K562 (cell line): ENCODE data around the gene COL4A2. TPM values are rescaled to one million over a fixed set of nuclear protein-coding genes. Genes with fewer than 3 reads are reported as not detected.
A peak's percentile ranks its signal among the peaks of the same experiment; 100 is the strongest.

Source experiments
- ATAC-seq: fragments of 200-7000 bp; cut with Tn5 transposase; 3 replicates; pipeline ENCODE4 v1.9.1; 2020; ENCODE audit warnings: moderate library complexity
- BruUV-seq: library from RNA; stranded (reverse); fragments of 400-500 nt; replicated peaks from 2 replicates; lab custom pipeline; 2021; lab: Mats Ljungman, UMichigan
- CTCF ChIA-PET: fragments of 300-600 bp; formaldehyde crosslinking; extraction: SDS; loops from one replicate; lab custom pipeline; 2021; ENCODE audit warnings: low intra/inter-chr PET ratio; lab: Yijun Ruan, JAX
- POLR2A ChIA-PET: fragments of 300-600, 350-650 bp; sonication (Branson Sonifier 250); formaldehyde crosslinking; extraction: SDS; loops from one replicate; lab custom pipeline; 2021; ENCODE audit warnings: antibody characterized with exemption, inconsistent platforms; lab: Yijun Ruan, JAX
- DNase-seq, 4 experiments: peaks; one replicate each; pipeline versions ENCODE4 v3.0.0 to v3.0.0-alpha.2; 2011 to 2018; ENCODE audit warnings: low spot score in 3 of 4, mixed read lengths in 3 of 4; ENCODE audit errors: extremely low read depth in 1 of 4
- FAIRE-seq: peaks from 2 replicates; lab custom pipeline; 2011; peaks lifted over from hg19 to GRCh38; lab: Jason Lieb, UNC
- H2AFZ ChIP-seq: 2 replicates; pipeline ENCODE4 v1.6.0; 2011; ENCODE audit warnings: low read depth, low read length, control low read depth, inconsistent platforms
- H3K27ac ChIP-seq: fragments of 200-600 bp; 3 replicates; pipeline ENCODE4 v1.8.0; 2011; ENCODE audit warnings: low read depth, mild to moderate bottlenecking, control low read depth, inconsistent platforms, low read length, moderate library complexity, mixed read lengths; ENCODE audit errors: extremely low read depth
- H3K27me3 ChIP-seq, 2 experiments: fragments of 300-600 bp in 1 of 2; 2 replicates in 1 of 2; 3 replicates in 1 of 2; pipeline versions ENCODE4 v1.6.0 to v1.8.0; 2011; ENCODE audit warnings: inconsistent platforms in 2 of 2, low read length in 2 of 2, mild to moderate bottlenecking in 1 of 2, mixed read lengths in 1 of 2, moderate library complexity in 1 of 2; ENCODE audit not compliant: control insufficient read depth in 2 of 2, insufficient read depth in 2 of 2
- H3K36me3 ChIP-seq: fragments of 300-600 bp; 3 replicates; pipeline ENCODE4 v1.8.0; 2011; ENCODE audit warnings: mild to moderate bottlenecking, low read length, inconsistent platforms; ENCODE audit not compliant: control insufficient read depth, insufficient read depth
- H3K4me1 ChIP-seq, 2 experiments: fragments of 200-600 bp in 1 of 2; replicated peaks in 1 of 2; 2 replicates in 1 of 2; 3 replicates in 1 of 2; pipeline versions ENCODE4 v1.5.1 to v1.8.0; 2011; ENCODE audit warnings: inconsistent platforms in 2 of 2, low read length in 2 of 2, mild to moderate bottlenecking in 1 of 2, mixed read lengths in 1 of 2, moderate library complexity in 1 of 2; ENCODE audit not compliant: control insufficient read depth in 2 of 2, insufficient read depth in 2 of 2
- H3K4me2 ChIP-seq: 2 replicates; pipeline ENCODE4 v1.6.1; 2011; ENCODE audit warnings: low read length, control low read depth, inconsistent platforms, mixed read lengths; ENCODE audit not compliant: insufficient read depth
- H3K4me3 ChIP-seq: fragments of 200-600 bp; sonication (generic), shearing (Covaris generic); 2 replicates; pipeline ENCODE4 v1.5.1; 2016; ENCODE audit warnings: control low read depth, inconsistent platforms
- H3K79me2 ChIP-seq: fragments of 200-600 bp; 3 replicates; pipeline ENCODE4 v1.8.0; 2011; ENCODE audit warnings: low read length, inconsistent platforms; ENCODE audit not compliant: control insufficient read depth, insufficient read depth
- H3K9ac ChIP-seq, 2 experiments: 2 replicates each; pipeline versions ENCODE4 v1.6.0 to v1.6.1; 2011; ENCODE audit warnings: low read depth in 2 of 2, low read length in 2 of 2, control low read depth in 1 of 2, inconsistent platforms in 1 of 2, mild to moderate bottlenecking in 1 of 2, mixed read lengths in 1 of 2; ENCODE audit not compliant: insufficient read depth in 1 of 2
- H3K9me1 ChIP-seq: one replicate; pipeline ENCODE4 v1.6.0; 2011; ENCODE audit warnings: inconsistent platforms, mild to moderate bottlenecking, low read length, moderate library complexity; ENCODE audit not compliant: control insufficient read depth, insufficient read depth
- H3K9me3 ChIP-seq: replicated peaks from 2 replicates; pipeline ENCODE4 v1.5.1; 2011; ENCODE audit warnings: low read depth, low read length, inconsistent platforms; ENCODE audit not compliant: control insufficient read depth, insufficient read depth
- H4K20me1 ChIP-seq: replicated peaks from 2 replicates; pipeline ENCODE4 v1.6.1; 2011; ENCODE audit warnings: low read length, inconsistent platforms, mixed read lengths; ENCODE audit not compliant: control insufficient read depth, insufficient read depth
- FOS ChIP-seq: IDR thresholded peaks from 3 replicates; pipeline ENCODE4 v1.6.1; 2011; ENCODE audit not compliant: insufficient read length; ENCODE audit errors: extremely low read depth
- FOXO4 ChIP-seq: fragments of 450-650 bp; formaldehyde crosslinking; IDR thresholded peaks from 2 replicates; pipeline ENCODE4 v1.4.0; 2020; ENCODE audit warnings: mild to moderate bottlenecking, moderate library complexity
- KDM2B ChIP-seq: fragments of 250-450 bp; sonication (Bioruptor Pico); IDR thresholded peaks from 2 replicates; pipeline ENCODE4 v1.8.0; 2021; ENCODE audit warnings: mild to moderate bottlenecking, moderate library complexity
- LCOR ChIP-seq: sonication (generic); formaldehyde crosslinking; IDR thresholded peaks from 2 replicates; pipeline ENCODE4 v1.8.0; 2022; ENCODE audit warnings: mild to moderate bottlenecking, missing genetic modification reagents
- MAX ChIP-seq: sonication (generic); formaldehyde crosslinking; IDR thresholded peaks from 2 replicates; pipeline ENCODE4 v1.9.0; 2022; ENCODE audit warnings: mild to moderate bottlenecking, missing genetic modification reagents
- MEIS2 ChIP-seq: fragments of 450-650 bp; IDR thresholded peaks from 2 replicates; pipeline ENCODE4 v1.6.1; 2014; ENCODE audit warnings: mild to moderate bottlenecking; ENCODE audit not compliant: partially characterized antibody
- MXI1 ChIP-seq: IDR thresholded peaks from 2 replicates; pipeline ENCODE4 v1.6.1; 2011; ENCODE audit warnings: low read depth, mild to moderate bottlenecking, improper control_type of control experiment, low read length
- NKRF ChIP-seq: fragments of 450-650 bp; IDR thresholded peaks from 2 replicates; pipeline ENCODE4 v1.6.1; 2016; ENCODE audit warnings: borderline replicate concordance
- PKNOX1 ChIP-seq: fragments of 450-650 bp; IDR thresholded peaks from 2 replicates; pipeline ENCODE4 v1.6.1; 2016
- POLR2H ChIP-seq: IDR thresholded peaks from 2 replicates; pipeline ENCODE4 v1.6.1; 2016; ENCODE audit warnings: missing genetic modification characterization, low read depth, mild to moderate bottlenecking, control low read depth, missing compliant biosample characterization, moderate library complexity
- SMARCA4 ChIP-seq: fragments of 450-650 bp; IDR thresholded peaks from 2 replicates; pipeline ENCODE4 v1.6.1; 2016
- TCF3 ChIP-seq: sonication (generic); formaldehyde crosslinking; IDR thresholded peaks from 2 replicates; pipeline ENCODE4 v1.4.0; 2020; ENCODE audit warnings: mild to moderate bottlenecking, missing genetic modification reagents
- VEZF1 ChIP-seq: fragments of 200-800 bp; sonication (Bioruptor generic); IDR thresholded peaks from 2 replicates; pipeline ENCODE4 v1.6.1; 2017; ENCODE audit warnings: missing genetic modification characterization, missing compliant biosample characterization
- ZBTB17 ChIP-seq: fragments of 450-650 bp; formaldehyde crosslinking; IDR thresholded peaks from 2 replicates; pipeline ENCODE4 v1.4.0; 2020; ENCODE audit warnings: mild to moderate bottlenecking
- ZBTB8A ChIP-seq: fragments of 450-650 bp; IDR thresholded peaks from 2 replicates; pipeline ENCODE4 v1.6.1; 2018; ENCODE audit warnings: mild to moderate bottlenecking, moderate library complexity; ENCODE audit not compliant: partially characterized antibody
- ZNF444 ChIP-seq: fragments of 250-450 bp; sonication (Bioruptor Pico); IDR thresholded peaks from 2 replicates; pipeline ENCODE4 v1.4.0; 2020; ENCODE audit warnings: mild to moderate bottlenecking, moderate library complexity
- WGBS: fragments of 100-300 bp; shearing (Covaris generic); methylation state at CpG from one replicate; pipeline ENCODE4 v1.1.6; 2016; ENCODE audit warnings: low coverage, mixed read lengths; ENCODE audit not compliant: insufficient coverage; ENCODE audit errors: missing lambda C conversion rate; 5-methylcytosine and 5-hydroxymethylcytosine counted together
- in situ Hi-C: fragments of 300-500 bp; cut with MboI; formaldehyde crosslinking; loops from 4 replicates; pipeline ENCODE4 v1.15.0; 2018; ENCODE audit warnings: inconsistent platforms, mixed read lengths
- intact Hi-C: fragments of 100-400 bp; cut with micrococcal nuclease; formaldehyde crosslinking; loops from 2 replicates; pipeline ENCODE4 v1.14.2; 2022
- polyA plus RNA-seq, 8 experiments: library from polyadenylated mRNA; depleted of rRNA in 4 of 8; stranded (reverse) in 5 of 8; unstranded in 3 of 8; fragments of >200 nt; fragmentation: Nextera tagmentation in 2 of 8; fragmentation: Illumina TruSeq in 1 of 8; extraction: Ambion mirVana in 2 of 8; extraction: Trizol in 1 of 8; gene quantifications; 2 replicates each; pipeline versions ENCODE4 v1.2.1 to v1.2.3, GENCODE V29; 2011 to 2014; ENCODE audit warnings: inconsistent platforms in 1 of 8, missing spikeins in 1 of 8
- total RNA-seq, 7 experiments: library from RNA; depleted of rRNA in 6 of 7; stranded (reverse); fragments of >200 nt in 6 of 7; fragmentation: Illumina TruSeq in 2 of 7; extraction: Trizol in 2 of 7; gene quantifications; 2 replicates each; pipeline versions ENCODE4 v1.2.1 to v1.2.3, GENCODE V29; 2011 to 2021; ENCODE audit warnings: low replicate concordance in 1 of 7

Gene COL4A2
- total and polyA plus RNA-seq, 9 of the 15 experiments (the other 6 are each of a cell fraction or from before 2014, with no cell fraction given), result 0.13 to 15.2 (median 8.1) TPM

- no TSS peak for BruUV-seq
- ATAC-seq, result peak; percentile 59
- Histone ChIP-seq H3K9me3 (0 out of 2 replicates have a peak, but pooled peaks cover 1% of the 10 kb centered on the region), H2AFZ (peak overlapping the region; percentile 97), H4K20me1 (no peaks in the 10 kb centered on the region), H3K27ac (peak overlapping the region; percentile 83), H3K9me1 (peaks cover 3% of the 10 kb centered on the region), H3K4me1 (peaks cover 51 to 55% of the 10 kb centered on the region in 2 experiments), H3K9ac (peak overlapping the region; percentile 72 to 85), H3K4me2 (peak overlapping the region; percentile 37), H3K4me3 (peak overlapping the region; percentile 18), H3K27me3 (no peaks in the 10 kb centered on the region), H3K79me2 (no peaks in the 10 kb centered on the region; the same call in 2 of the 3 replicates), H3K36me3 (no peaks in the 10 kb centered on the region)
- WGBS, result 32% methylated on average over 4 of the region's 18 CpGs
- in situ Hi-C loops (no loop called here), intact Hi-C loops (loop anchor here (2.0 kb wide), 1 partner anchor 33 kb away; no protein-coding TSS in a partner anchor)
- ChIA-PET POLR2A (interaction anchor here (0.8 kb wide), 1 partner anchor 11 kb away, joined by 3 read pairs; no protein-coding TSS in a partner anchor), CTCF (no interaction called here)
- peak; percentile 85 for FAIRE-seq
- DNase-seq, result peak; percentile 44 to 60 (median 56)
- TF ChIP-seq LCOR (CRISPR knock-in tag) (0 out of 2 replicates have a peak, but pooled peaks have one; percentile 10), MAX (CRISPR knock-in tag) (peak; percentile 34; the same call in 1 of the 2 replicates), VEZF1 (CRISPR knock-in tag) (peak; percentile 29; the same call in 1 of the 2 replicates), ZBTB17 (CRISPR knock-in tag) (peak; percentile 61; the same call in 1 of the 2 replicates), FOS (no peak), TCF3 (CRISPR knock-in tag) (peak; percentile 64), ZBTB8A (no peak), PKNOX1 (peak; percentile 93), ZNF444 (CRISPR knock-in tag) (no peak), FOXO4 (CRISPR knock-in tag) (no peak), POLR2H (no peak), MEIS2 (no peak), MXI1 (no peak), SMARCA4 (no peak), KDM2B (CRISPR knock-in tag) (no peak), NKRF (no peak)
Measured at GRCh38 chr13:110503979-110504499, 197.0 kb downstream of the COL4A2 start.
